Measurements from ENCODE around the gene OXER1.

- TF ChIP-seq USF2 (IDR thresholded peaks at IDR 0.05) (no peak), SMC3 (IDR thresholded peaks at IDR 0.05) (no peak), RFX5 (IDR thresholded peaks at IDR 0.05) (no peak), JUNB (IDR thresholded peaks at IDR 0.05) (no peak), MAZ (IDR thresholded peaks at IDR 0.05; ENCODE audit: borderline replicate concordance, low read depth, low read length) (no peak), TP53 (CRISPR knock-in tag; IDR thresholded peaks at IDR 0.05) (no peak), RAD21 (conservative IDR thresholded peaks at IDR 0.05 in 1 of 2, IDR thresholded peaks at IDR 0.05 in 1 of 2) (no peak), POLR2A (IDR thresholded peaks at IDR 0.05; ENCODE audit: low read length) (no peak), CEBPB (IDR thresholded peaks at IDR 0.05) (no peak)
- TF ChIP-seq, protein P1, sequence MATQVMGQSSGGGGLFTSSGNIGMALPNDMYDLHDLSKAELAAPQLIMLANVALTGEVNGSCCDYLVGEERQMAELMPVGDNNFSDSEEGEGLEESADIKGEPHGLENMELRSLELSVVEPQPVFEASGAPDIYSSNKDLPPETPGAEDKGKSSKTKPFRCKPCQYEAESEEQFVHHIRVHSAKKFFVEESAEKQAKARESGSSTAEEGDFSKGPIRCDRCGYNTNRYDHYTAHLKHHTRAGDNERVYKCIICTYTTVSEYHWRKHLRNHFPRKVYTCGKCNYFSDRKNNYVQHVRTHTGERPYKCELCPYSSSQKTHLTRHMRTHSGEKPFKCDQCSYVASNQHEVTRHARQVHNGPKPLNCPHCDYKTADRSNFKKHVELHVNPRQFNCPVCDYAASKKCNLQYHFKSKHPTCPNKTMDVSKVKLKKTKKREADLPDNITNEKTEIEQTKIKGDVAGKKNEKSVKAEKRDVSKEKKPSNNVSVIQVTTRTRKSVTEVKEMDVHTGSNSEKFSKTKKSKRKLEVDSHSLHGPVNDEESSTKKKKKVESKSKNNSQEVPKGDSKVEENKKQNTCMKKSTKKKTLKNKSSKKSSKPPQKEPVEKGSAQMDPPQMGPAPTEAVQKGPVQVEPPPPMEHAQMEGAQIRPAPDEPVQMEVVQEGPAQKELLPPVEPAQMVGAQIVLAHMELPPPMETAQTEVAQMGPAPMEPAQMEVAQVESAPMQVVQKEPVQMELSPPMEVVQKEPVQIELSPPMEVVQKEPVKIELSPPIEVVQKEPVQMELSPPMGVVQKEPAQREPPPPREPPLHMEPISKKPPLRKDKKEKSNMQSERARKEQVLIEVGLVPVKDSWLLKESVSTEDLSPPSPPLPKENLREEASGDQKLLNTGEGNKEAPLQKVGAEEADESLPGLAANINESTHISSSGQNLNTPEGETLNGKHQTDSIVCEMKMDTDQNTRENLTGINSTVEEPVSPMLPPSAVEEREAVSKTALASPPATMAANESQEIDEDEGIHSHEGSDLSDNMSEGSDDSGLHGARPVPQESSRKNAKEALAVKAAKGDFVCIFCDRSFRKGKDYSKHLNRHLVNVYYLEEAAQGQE (IDR thresholded peaks at IDR 0.05), result no peak
- TF ChIP-seq, protein P2, sequence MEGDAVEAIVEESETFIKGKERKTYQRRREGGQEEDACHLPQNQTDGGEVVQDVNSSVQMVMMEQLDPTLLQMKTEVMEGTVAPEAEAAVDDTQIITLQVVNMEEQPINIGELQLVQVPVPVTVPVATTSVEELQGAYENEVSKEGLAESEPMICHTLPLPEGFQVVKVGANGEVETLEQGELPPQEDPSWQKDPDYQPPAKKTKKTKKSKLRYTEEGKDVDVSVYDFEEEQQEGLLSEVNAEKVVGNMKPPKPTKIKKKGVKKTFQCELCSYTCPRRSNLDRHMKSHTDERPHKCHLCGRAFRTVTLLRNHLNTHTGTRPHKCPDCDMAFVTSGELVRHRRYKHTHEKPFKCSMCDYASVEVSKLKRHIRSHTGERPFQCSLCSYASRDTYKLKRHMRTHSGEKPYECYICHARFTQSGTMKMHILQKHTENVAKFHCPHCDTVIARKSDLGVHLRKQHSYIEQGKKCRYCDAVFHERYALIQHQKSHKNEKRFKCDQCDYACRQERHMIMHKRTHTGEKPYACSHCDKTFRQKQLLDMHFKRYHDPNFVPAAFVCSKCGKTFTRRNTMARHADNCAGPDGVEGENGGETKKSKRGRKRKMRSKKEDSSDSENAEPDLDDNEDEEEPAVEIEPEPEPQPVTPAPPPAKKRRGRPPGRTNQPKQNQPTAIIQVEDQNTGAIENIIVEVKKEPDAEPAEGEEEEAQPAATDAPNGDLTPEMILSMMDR (IDR thresholded peaks at IDR 0.05), result no peak
Measured at GRCh38 chr2:42802150-42802549, 38.2 kb upstream of the OXER1 start.
